Sigmoid colon (tissue), 3 donors: ENCODE measurements around the gene C1QTNF6.

Experiments
- POLR2A ChIP-seq, 2 donors: fragments of 450-650 bp; IDR thresholded peaks; one replicate each; pipeline ENCODE4 v1.6.1; 2016; ENCODE audit warnings: antibody characterized with exemption in 2 of 2, mild to moderate bottlenecking in 2 of 2, moderate library complexity in 2 of 2
- TF ChIP-seq, protein P1 (sequence below), 4 experiments: fragments of 450-650 bp in 3 of 4; fragments of 200-600 bp in 1 of 4; IDR thresholded peaks; one replicate each; pipeline ENCODE4 v1.5.1; 2016 to 2019; ENCODE audit warnings: antibody characterized with exemption in 4 of 4, mild to moderate bottlenecking in 3 of 4, moderate library complexity in 2 of 4

DNA sequence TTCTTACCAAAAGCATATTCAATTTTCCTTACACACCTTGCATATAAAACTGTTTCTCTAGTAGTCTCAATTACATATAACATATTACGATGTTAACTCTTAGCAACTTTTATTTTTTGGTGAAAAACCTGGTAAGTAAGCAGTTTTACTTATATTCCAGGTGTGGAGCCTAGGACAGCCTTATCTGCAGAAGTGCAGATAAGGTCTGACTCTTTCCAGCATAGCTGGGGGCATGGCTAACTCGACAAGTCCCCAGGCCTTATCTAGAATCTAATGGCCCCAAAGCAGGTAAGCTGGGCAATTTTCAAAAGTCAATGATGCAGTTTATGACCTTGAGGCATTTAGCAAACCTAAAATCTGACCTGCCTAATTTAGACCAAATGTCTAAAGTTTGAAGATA is 4.2 kb upstream of the C1QTNF6 start:
- no peak for TF ChIP-seq POLR2A (IDR thresholded peaks at IDR 0.05)
- TF ChIP-seq, protein P1, sequence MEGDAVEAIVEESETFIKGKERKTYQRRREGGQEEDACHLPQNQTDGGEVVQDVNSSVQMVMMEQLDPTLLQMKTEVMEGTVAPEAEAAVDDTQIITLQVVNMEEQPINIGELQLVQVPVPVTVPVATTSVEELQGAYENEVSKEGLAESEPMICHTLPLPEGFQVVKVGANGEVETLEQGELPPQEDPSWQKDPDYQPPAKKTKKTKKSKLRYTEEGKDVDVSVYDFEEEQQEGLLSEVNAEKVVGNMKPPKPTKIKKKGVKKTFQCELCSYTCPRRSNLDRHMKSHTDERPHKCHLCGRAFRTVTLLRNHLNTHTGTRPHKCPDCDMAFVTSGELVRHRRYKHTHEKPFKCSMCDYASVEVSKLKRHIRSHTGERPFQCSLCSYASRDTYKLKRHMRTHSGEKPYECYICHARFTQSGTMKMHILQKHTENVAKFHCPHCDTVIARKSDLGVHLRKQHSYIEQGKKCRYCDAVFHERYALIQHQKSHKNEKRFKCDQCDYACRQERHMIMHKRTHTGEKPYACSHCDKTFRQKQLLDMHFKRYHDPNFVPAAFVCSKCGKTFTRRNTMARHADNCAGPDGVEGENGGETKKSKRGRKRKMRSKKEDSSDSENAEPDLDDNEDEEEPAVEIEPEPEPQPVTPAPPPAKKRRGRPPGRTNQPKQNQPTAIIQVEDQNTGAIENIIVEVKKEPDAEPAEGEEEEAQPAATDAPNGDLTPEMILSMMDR (IDR thresholded peaks at IDR 0.05) = no peak
